Measurements from ENCODE around the gene SLC39A5. TPM values are rescaled to one million over a fixed set of nuclear protein-coding genes. Genes with fewer than 3 reads are reported as not detected.
A peak's percentile ranks its signal among the peaks of the same experiment; 100 is the strongest.

SLC39A5 gene
- total RNA-seq, 1 experiment from 2014 or later, result not detected

DNA sequence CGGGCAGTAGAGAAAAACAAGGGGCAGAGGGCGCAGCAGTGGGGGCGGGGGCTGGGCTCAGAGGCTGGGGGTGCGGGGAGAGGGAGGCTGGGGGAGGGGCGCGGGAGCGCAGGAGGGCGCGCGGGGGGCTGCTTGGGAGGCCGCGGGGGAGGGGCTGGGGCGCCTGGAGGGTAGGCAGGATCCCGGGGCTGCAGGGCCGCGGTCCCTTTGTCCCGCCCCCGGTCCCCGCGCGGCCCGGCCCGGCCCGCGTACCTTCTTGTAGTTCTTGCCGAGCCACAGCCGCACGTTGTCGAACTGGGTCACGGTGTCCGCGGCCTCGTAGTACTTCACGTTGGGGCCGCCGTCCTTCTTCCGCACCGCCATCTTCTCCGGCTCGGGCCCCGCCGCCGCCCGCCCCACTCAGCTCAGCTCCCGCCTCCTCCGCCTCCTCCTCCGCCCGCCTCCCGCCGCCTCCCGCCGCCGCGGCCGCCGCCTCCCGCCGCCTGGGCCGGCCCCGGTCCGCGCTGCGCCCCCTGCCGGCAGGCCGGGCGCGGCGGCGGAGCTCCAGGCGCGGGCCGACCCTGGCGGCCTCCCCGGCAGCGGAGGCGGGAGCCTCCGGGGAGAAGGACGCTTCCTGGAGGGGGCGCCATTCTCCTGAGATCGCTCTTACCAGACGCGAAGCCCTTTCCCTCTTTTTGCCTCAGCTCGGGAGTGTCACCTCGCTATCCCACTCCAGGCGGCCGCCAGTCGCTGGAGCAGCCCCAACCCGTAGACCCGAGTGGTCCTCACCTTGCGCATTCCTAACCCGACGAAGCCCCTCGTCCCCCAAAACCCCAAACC, 40.5 kb upstream of the SLC39A5 start, which contains the start of gene SMARCC2:
Gene SMARCC2 (minus strand): TSS at position 385 of the 819 bp plus-strand sequence. CDS start 22 bp downstream, at position 363.
- Histone ChIP-seq H2BK15ac (ENCODE audit: low read depth, low read length) (no peak within 1 kb of the TSS), H4K91ac (ENCODE audit: insufficient read length, low read depth, low read length) (no peak within 1 kb of the TSS), H3K18ac (ENCODE audit: insufficient read length, low read depth, low read length) (peak within 1 kb of the TSS; percentile 93), H4K8ac (replicated peaks; ENCODE audit: insufficient read length, low read depth, low read length) (no peak within 1 kb of the TSS), H3K56ac (ENCODE audit: insufficient read length, low read depth, low read length) (no peak within 1 kb of the TSS), H2BK120ac (ENCODE audit: low read depth, low read length, poor library complexity, severe bottlenecking) (peak within 1 kb of the TSS; percentile 74), H3K4ac (ENCODE audit: low read depth, low read length) (no peak within 1 kb of the TSS), H3K9ac (ENCODE audit: extremely low read depth, insufficient read length, low read length) (peak within 1 kb of the TSS; percentile 86), H3K79me1 (ENCODE audit: insufficient read depth, low read depth, low read length, poor library complexity, severe bottlenecking) (peaks cover 6% of the 10 kb centered on the region), H3K79me2 (ENCODE audit: insufficient read depth, low read length) (peaks cover 8% of the 10 kb centered on the region; the same call in 1 of the 2 replicates), H2BK12ac (ENCODE audit: insufficient read length, low read depth, low read length) (peak within 1 kb of the TSS; percentile 31), H4K20me1 (ENCODE audit: control insufficient read depth, insufficient read depth, insufficient read length) (no peaks in the 10 kb centered on the region), H3K27me3 (ENCODE audit: insufficient read depth, low read length) (no peaks in the 10 kb centered on the region), H3K9me3 (ENCODE audit: control insufficient read depth, low read depth, low read length) (no peaks in the 10 kb centered on the region), H2BK20ac (ENCODE audit: low read depth, low read length, poor library complexity, severe bottlenecking) (no peak within 1 kb of the TSS), H3K23ac (ENCODE audit: insufficient read length, low read depth, low read length) (no peak within 1 kb of the TSS), H2BK5ac (ENCODE audit: insufficient read length, low read length) (no peak within 1 kb of the TSS), H3T11ph (ENCODE audit: low read length) (no peak within 1 kb of the TSS), H3K23me2 (ENCODE audit: insufficient read length, low read depth, low read length, poor library complexity, severe bottlenecking) (peaks cover 12% of the 10 kb centered on the region), H2AFZ (ENCODE audit: low read length) (peak within 1 kb of the TSS; percentile 88), H4K5ac (ENCODE audit: insufficient read length, low read depth, low read length) (no peak within 1 kb of the TSS), H3K4me2 (ENCODE audit: insufficient read depth, insufficient read length, low read length) (peak within 1 kb of the TSS; percentile 86), H3K14ac (ENCODE audit: insufficient read depth, low read length) (peak within 1 kb of the TSS; percentile 95; the same call in 1 of the 2 replicates), H2AK5ac (ENCODE audit: insufficient read length, low read length) (no peak within 1 kb of the TSS), H3K27ac (ENCODE audit: insufficient read length, low read depth, low read length) (peak within 1 kb of the TSS; percentile 48), H3K4me1 (ENCODE audit: insufficient read depth, low read length) (peaks cover 8% of the 10 kb centered on the region)
- peak; percentile 93 for DNase-seq
- no CpG with 5 or more reads among the region's 93 CpGs for WGBS (ENCODE audit: extremely low coverage, insufficient read length, low lambda C conversion rate)
- Mint-ChIP-seq H3K27ac (peak within 1 kb of the TSS; percentile 97 to 99 (median 99)), H3K4me1 (peaks cover 24 to 27% of the 10 kb centered on the region in 2 experiments), H3K27me3 (ENCODE audit: low read depth) (peaks cover 3% of the 10 kb centered on the region; the same call in 1 of the 2 replicates), H3K4me3 (peak within 1 kb of the TSS; percentile 94 to 98), H3K9me3 (0 out of 5 replicates have a peak, but pooled peaks cover 0 to 3% of the 10 kb centered on the region in 2 experiments), H3K36me3 (ENCODE audit: insufficient read depth in 1 of 3, low read depth in 3 of 3) (peaks cover 30 to 50% (median 41%) of the 10 kb centered on the region in 3 experiments; a peak in 6 of 7 replicates)
- TF ChIP-seq, protein P1, sequence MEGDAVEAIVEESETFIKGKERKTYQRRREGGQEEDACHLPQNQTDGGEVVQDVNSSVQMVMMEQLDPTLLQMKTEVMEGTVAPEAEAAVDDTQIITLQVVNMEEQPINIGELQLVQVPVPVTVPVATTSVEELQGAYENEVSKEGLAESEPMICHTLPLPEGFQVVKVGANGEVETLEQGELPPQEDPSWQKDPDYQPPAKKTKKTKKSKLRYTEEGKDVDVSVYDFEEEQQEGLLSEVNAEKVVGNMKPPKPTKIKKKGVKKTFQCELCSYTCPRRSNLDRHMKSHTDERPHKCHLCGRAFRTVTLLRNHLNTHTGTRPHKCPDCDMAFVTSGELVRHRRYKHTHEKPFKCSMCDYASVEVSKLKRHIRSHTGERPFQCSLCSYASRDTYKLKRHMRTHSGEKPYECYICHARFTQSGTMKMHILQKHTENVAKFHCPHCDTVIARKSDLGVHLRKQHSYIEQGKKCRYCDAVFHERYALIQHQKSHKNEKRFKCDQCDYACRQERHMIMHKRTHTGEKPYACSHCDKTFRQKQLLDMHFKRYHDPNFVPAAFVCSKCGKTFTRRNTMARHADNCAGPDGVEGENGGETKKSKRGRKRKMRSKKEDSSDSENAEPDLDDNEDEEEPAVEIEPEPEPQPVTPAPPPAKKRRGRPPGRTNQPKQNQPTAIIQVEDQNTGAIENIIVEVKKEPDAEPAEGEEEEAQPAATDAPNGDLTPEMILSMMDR (conservative IDR thresholded peaks at IDR 0.05), result peak; percentile 81

All from H9 (cell line).